Measurements from ENCODE around the gene NOS1.

The NOS1 gene

GRCh38 chr12:117298191-117298590 is 63.2 kb downstream of the NOS1 start:
- ChIA-PET POLR2A (ENCODE audit: low non-redundant PET) (interaction anchor here (0.8 kb wide), 1 partner anchor 8 kb away, joined by 3 read pairs; no protein-coding TSS in a partner anchor), CTCF (interaction anchor here (0.6 kb wide), 1 partner anchor 674 kb away, joined by 3 read pairs; no protein-coding TSS in a partner anchor)
- peak overlapping the region; percentile 10 for H3K27ac ChIP-seq
- no peak for TF ChIP-seq CTCF (conservative IDR thresholded peaks at IDR 0.05; ENCODE audit: low read depth)
- no peak for DNase-seq (ENCODE audit: low spot score)

GRCh38 chr12:117294189-117294603 is 67.2 kb downstream of the NOS1 start:
- H3K27ac ChIP-seq: no peak overlapping the region
- CTCF ChIA-PET: no interaction called here
- no peak for DNase-seq (ENCODE audit: low spot score)
- POLR2A ChIA-PET (ENCODE audit: low non-redundant PET): no interaction called here
- TF ChIP-seq CTCF (conservative IDR thresholded peaks at IDR 0.05; ENCODE audit: low read depth): no peak

- no peak for TF ChIP-seq CTCF (conservative IDR thresholded peaks at IDR 0.05; ENCODE audit: low read depth)
- ChIA-PET POLR2A (ENCODE audit: low non-redundant PET) (no interaction called here), CTCF (no interaction called here)
- DNase-seq (ENCODE audit: low spot score): no peak
- H3K27ac ChIP-seq: no peak overlapping the region
Measured at GRCh38 chr12:117293510-117293909, 67.9 kb downstream of the NOS1 start.

GRCh38 chr12:117292688-117293087 is 68.7 kb downstream of the NOS1 start:
- DNase-seq (ENCODE audit: low spot score): no peak
- CTCF ChIA-PET: no interaction called here
- POLR2A ChIA-PET (ENCODE audit: low non-redundant PET): interaction anchor here (0.6 kb wide), 1 partner anchor 390 kb away, joined by 19 read pairs; no protein-coding TSS in a partner anchor
- no peak overlapping the region for H3K27ac ChIP-seq
- no peak for TF ChIP-seq CTCF (conservative IDR thresholded peaks at IDR 0.05; ENCODE audit: low read depth)

GRCh38 chr12:117284140-117284539 is 77.3 kb downstream of the NOS1 start:
- no peak for TF ChIP-seq CTCF (conservative IDR thresholded peaks at IDR 0.05; ENCODE audit: low read depth)
- ChIA-PET POLR2A (ENCODE audit: low non-redundant PET) (no interaction called here), CTCF (no interaction called here)
- DNase-seq (ENCODE audit: low spot score): no peak
- no peak overlapping the region for H3K27ac ChIP-seq

- no peak for DNase-seq (ENCODE audit: low spot score)
- no peak for TF ChIP-seq CTCF (conservative IDR thresholded peaks at IDR 0.05; ENCODE audit: low read depth)
- no peak overlapping the region for H3K27ac ChIP-seq
- CTCF ChIA-PET: no interaction called here
- POLR2A ChIA-PET (ENCODE audit: low non-redundant PET): no interaction called here
Measured at GRCh38 chr12:117282490-117282889, 78.9 kb downstream of the NOS1 start.

All from RWPE1 (cell line).